ENCODE data around the gene SMYD3.

Gene SMYD3

DNA sequence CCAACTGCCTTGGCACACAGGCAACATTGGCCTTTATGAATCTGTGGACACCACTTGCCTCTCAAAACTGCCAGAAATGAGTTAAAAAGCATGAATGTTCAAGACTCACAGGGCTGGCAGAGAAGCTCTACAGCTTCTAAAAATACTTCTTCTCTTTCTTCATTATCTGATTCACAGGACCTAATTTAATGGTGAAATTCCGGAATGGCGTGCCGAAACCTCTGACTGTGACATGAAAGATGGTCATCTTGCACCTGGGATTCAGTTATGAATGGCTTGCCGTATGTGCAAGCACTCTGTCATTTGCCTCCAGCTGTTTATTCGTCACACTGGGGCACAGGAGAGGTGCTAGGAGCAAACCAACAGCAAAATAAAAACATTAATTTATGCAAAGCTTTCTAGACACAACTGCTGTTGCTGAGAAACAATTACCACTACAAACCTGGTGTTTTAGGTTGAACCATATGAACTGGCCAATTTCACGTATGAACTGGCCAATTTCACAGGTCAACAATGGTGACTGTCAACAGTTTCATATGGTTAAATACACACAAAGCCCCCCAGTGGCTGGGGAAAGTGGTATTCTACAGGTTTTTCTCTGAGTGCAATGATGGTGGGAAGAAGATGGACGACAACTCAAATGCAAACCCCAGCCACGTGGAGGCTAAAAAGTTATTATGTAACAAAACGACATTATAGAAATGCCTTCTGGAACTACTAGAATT, 704.0 kb downstream of the SMYD3 start:
- H3K14ac ChIP-seq (ENCODE audit: low read length in 2 of 2) = no peak overlapping the region
- H3K27ac ChIP-seq (ENCODE audit: low read length, poor library complexity, severe bottlenecking) = no peak overlapping the region
- H4K91ac ChIP-seq (ENCODE audit: low read length) = no peak overlapping the region
- H3K27me3 ChIP-seq (ENCODE audit: control insufficient read depth in 1 of 2, insufficient read depth in 1 of 2, low read length in 2 of 2) = no peaks in the 10 kb centered on the region
- no peak overlapping the region for H3K4me2 ChIP-seq (ENCODE audit: low read length, poor library complexity, severe bottlenecking)
- H2AK5ac ChIP-seq (ENCODE audit: low read length, severe bottlenecking) = no peak overlapping the region
- H2BK15ac ChIP-seq (ENCODE audit: low read depth, poor library complexity, severe bottlenecking) = no peak overlapping the region
- no peaks in the 10 kb centered on the region for H3K36me3 ChIP-seq (ENCODE audit: control insufficient read depth in 1 of 2, insufficient read depth in 2 of 2, low read depth in 1 of 2, low read length in 2 of 2)
- no peak overlapping the region for H3K4me3 ChIP-seq (ENCODE audit: insufficient read depth in 1 of 2, low read depth in 1 of 2, low read length in 2 of 2)
- H3K4ac ChIP-seq (ENCODE audit: low read depth in 1 of 2, low read length in 2 of 2) = no peak overlapping the region
- H3K9me3 ChIP-seq (ENCODE audit: control insufficient read depth, low read length) = no peaks in the 10 kb centered on the region
- DNase-seq = no peak
- no peak overlapping the region for H2AFZ ChIP-seq (ENCODE audit: low read depth, low read length)
- H3K18ac ChIP-seq (ENCODE audit: low read depth in 1 of 2, low read length in 2 of 2) = no peak overlapping the region
- H2BK12ac ChIP-seq (ENCODE audit: low read length in 2 of 2) = no peak overlapping the region
- H3K79me1 ChIP-seq (replicated peaks; ENCODE audit: low read length, poor library complexity, severe bottlenecking) = no peaks in the 10 kb centered on the region
- H2BK5ac ChIP-seq (ENCODE audit: low read depth, low read length, poor library complexity, severe bottlenecking) = no peak overlapping the region
- H3K9ac ChIP-seq (ENCODE audit: low read length) = no peak overlapping the region
- H3K23ac ChIP-seq (ENCODE audit: low read length in 2 of 2) = no peak overlapping the region
- H2BK120ac ChIP-seq (ENCODE audit: low read depth, low read length) = no peak overlapping the region
- 93% methylated on average over 7 of the region's 9 CpGs for WGBS
- peaks cover under 1% of the 10 kb centered on the region for H3K4me1 ChIP-seq (ENCODE audit: control insufficient read depth, insufficient read depth, low read depth, low read length)
- H4K8ac ChIP-seq (ENCODE audit: low read length) = no peak overlapping the region

DNA sequence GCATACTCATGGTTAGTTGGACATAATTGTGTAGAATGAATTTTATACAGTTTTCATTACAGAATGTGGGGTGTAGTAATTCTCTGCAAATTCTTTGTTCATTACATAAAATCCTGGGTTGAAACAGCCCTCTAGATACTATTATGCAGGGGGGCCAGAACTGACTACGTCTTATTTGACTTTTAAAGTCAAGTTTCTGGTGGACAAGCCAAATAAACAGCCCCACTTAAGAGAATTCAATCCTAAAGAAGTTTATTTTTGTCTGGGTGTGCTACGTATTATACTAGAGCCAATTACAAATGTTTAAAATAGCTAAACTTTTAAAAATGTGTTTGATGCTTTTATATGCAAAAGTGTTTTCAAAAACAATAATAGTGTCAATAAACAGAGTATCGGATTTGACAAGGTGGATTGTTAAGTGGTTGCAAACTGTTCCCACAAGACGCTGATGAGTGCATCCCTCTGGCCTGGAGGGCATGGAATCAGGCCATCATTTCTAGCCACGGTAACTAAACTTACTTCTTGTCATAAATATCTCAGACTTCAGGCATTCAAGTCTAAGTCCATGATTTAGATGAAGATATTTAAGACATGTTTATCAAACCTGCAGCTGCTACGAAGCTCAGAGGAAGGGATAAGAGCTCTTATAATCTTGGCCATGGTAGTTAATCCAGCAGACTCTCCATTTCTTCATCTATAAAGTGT, 706.0 kb downstream of the SMYD3 start:
- Histone ChIP-seq H3K4me2 (ENCODE audit: low read length, poor library complexity, severe bottlenecking) (no peak overlapping the region), H4K8ac (ENCODE audit: low read length) (no peak overlapping the region), H3K36me3 (ENCODE audit: control insufficient read depth in 1 of 2, insufficient read depth in 2 of 2, low read depth in 1 of 2, low read length in 2 of 2) (peaks cover 0 to 3% of the 10 kb centered on the region in 2 experiments), H3K27ac (ENCODE audit: low read length, poor library complexity, severe bottlenecking) (no peak overlapping the region), H3K18ac (ENCODE audit: low read depth in 1 of 2, low read length in 2 of 2) (no peak overlapping the region), H3K23ac (ENCODE audit: low read length in 2 of 2) (no peak overlapping the region), H3K9me3 (ENCODE audit: control insufficient read depth, low read length) (no peaks in the 10 kb centered on the region), H3K27me3 (ENCODE audit: control insufficient read depth in 1 of 2, insufficient read depth in 1 of 2, low read length in 2 of 2) (no peaks in the 10 kb centered on the region), H3K4me1 (ENCODE audit: control insufficient read depth, insufficient read depth, low read depth, low read length) (peaks cover 2% of the 10 kb centered on the region), H2AK5ac (ENCODE audit: low read length, severe bottlenecking) (no peak overlapping the region), H2AFZ (ENCODE audit: low read depth, low read length) (no peak overlapping the region), H3K4ac (ENCODE audit: low read depth in 1 of 2, low read length in 2 of 2) (no peak overlapping the region), H3K79me1 (replicated peaks; ENCODE audit: low read length, poor library complexity, severe bottlenecking) (no peaks in the 10 kb centered on the region), H3K9ac (ENCODE audit: low read length) (no peak overlapping the region), H4K91ac (ENCODE audit: low read length) (no peak overlapping the region), H2BK15ac (ENCODE audit: low read depth, poor library complexity, severe bottlenecking) (no peak overlapping the region), H2BK120ac (ENCODE audit: low read depth, low read length) (no peak overlapping the region), H3K4me3 (ENCODE audit: insufficient read depth in 1 of 2, low read depth in 1 of 2, low read length in 2 of 2) (no peak overlapping the region), H2BK5ac (ENCODE audit: low read depth, low read length, poor library complexity, severe bottlenecking) (no peak overlapping the region), H3K14ac (ENCODE audit: low read length in 2 of 2) (no peak overlapping the region), H2BK12ac (ENCODE audit: low read length in 2 of 2) (no peak overlapping the region)
- DNase-seq = no peak
- 79% methylated on average over 3 of the region's 6 CpGs for WGBS

DNA sequence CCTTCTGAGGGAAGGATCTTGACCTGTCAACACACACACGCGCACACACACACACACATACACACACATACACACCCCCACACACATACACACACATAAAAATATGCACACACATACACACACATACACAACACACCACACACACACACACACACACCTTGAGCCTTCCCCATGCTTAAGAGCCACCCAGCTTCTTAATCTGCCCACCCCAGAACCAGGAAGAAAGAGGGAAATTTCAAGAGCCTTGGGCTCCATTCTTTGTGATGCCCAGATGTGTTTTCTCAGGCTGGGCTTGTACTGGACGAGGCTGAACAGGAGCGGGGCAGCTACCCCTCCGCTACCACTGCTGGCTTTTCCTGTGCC, 708.7 kb downstream of the SMYD3 start:
- no peak overlapping the region for H4K91ac ChIP-seq (ENCODE audit: low read length)
- WGBS = 53% methylated on average over 5 of the region's 5 CpGs
- no peak overlapping the region for H3K27ac ChIP-seq (ENCODE audit: low read length, poor library complexity, severe bottlenecking)
- peaks cover 2% of the 10 kb centered on the region for H3K4me1 ChIP-seq (ENCODE audit: control insufficient read depth, insufficient read depth, low read depth, low read length)
- H3K14ac ChIP-seq (ENCODE audit: low read length in 2 of 2) = no peak overlapping the region
- no peaks in the 10 kb centered on the region for H3K9me3 ChIP-seq (ENCODE audit: control insufficient read depth, low read length)
- no peak overlapping the region for H2AFZ ChIP-seq (ENCODE audit: low read depth, low read length)
- H2AK5ac ChIP-seq (ENCODE audit: low read length, severe bottlenecking) = no peak overlapping the region
- no peak overlapping the region for H2BK15ac ChIP-seq (ENCODE audit: low read depth, poor library complexity, severe bottlenecking)
- H2BK120ac ChIP-seq (ENCODE audit: low read depth, low read length) = no peak overlapping the region
- no peak overlapping the region for H4K8ac ChIP-seq (ENCODE audit: low read length)
- H3K4ac ChIP-seq (ENCODE audit: low read depth in 1 of 2, low read length in 2 of 2) = no peak overlapping the region
- no peak overlapping the region for H3K18ac ChIP-seq (ENCODE audit: low read depth in 1 of 2, low read length in 2 of 2)
- DNase-seq = no peak
- no peak overlapping the region for H2BK12ac ChIP-seq (ENCODE audit: low read length in 2 of 2)
- no peak overlapping the region for H3K9ac ChIP-seq (ENCODE audit: low read length)
- no peaks in the 10 kb centered on the region for H3K27me3 ChIP-seq (ENCODE audit: control insufficient read depth in 1 of 2, insufficient read depth in 1 of 2, low read length in 2 of 2)
- H3K23ac ChIP-seq (ENCODE audit: low read length in 2 of 2) = no peak overlapping the region
- H3K36me3 ChIP-seq (ENCODE audit: control insufficient read depth in 1 of 2, insufficient read depth in 2 of 2, low read depth in 1 of 2, low read length in 2 of 2) = peaks cover 0 to 3% of the 10 kb centered on the region in 2 experiments
- H2BK5ac ChIP-seq (ENCODE audit: low read depth, low read length, poor library complexity, severe bottlenecking) = no peak overlapping the region
- H3K4me3 ChIP-seq (ENCODE audit: insufficient read depth in 1 of 2, low read depth in 1 of 2, low read length in 2 of 2) = no peak overlapping the region
- no peaks in the 10 kb centered on the region for H3K79me1 ChIP-seq (replicated peaks; ENCODE audit: low read length, poor library complexity, severe bottlenecking)
- no peak overlapping the region for H3K4me2 ChIP-seq (ENCODE audit: low read length, poor library complexity, severe bottlenecking)

DNA sequence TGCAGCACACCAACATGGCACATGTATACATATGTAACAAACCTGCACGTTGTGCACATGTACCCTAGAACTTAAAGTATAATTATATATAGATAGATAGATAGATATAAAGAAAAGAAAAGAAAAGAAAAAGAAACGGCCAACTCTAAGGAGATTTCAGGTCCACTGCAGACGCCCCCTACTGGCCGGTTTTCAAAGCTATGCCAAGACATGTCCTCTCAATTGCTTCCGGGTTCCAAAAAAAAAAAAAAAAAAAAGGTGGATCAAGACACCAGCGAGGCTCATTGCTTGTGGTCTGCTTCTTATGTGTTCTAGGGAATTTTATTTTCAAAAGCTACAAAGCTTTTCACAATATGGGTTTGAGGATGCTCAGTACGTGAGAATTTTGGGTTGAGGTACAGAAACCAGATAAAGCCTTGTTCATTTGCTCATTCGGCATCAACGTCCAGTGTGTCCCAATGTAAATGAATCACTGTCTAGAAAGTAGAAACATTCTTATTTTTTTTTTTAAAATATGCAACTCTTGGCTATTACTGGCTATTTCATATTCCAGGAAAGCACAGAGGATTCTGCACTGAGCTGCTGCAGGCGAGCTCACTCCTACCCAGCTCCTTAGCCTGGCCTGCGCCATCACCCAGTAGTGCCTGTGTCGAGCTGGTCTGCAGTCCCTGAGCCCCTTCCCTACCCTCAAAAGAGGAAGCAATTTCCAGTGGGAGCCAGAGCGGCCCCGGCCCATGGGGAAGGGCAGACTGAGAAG, 709.3 kb downstream of the SMYD3 start:
- Histone ChIP-seq H3K4ac (ENCODE audit: low read depth in 1 of 2, low read length in 2 of 2) (no peak overlapping the region), H2BK15ac (ENCODE audit: low read depth, poor library complexity, severe bottlenecking) (no peak overlapping the region), H3K4me3 (ENCODE audit: insufficient read depth in 1 of 2, low read depth in 1 of 2, low read length in 2 of 2) (no peak overlapping the region), H3K4me2 (ENCODE audit: low read length, poor library complexity, severe bottlenecking) (no peak overlapping the region), H3K18ac (ENCODE audit: low read depth in 1 of 2, low read length in 2 of 2) (no peak overlapping the region), H3K4me1 (ENCODE audit: control insufficient read depth, insufficient read depth, low read depth, low read length) (peaks cover 2% of the 10 kb centered on the region), H3K79me1 (replicated peaks; ENCODE audit: low read length, poor library complexity, severe bottlenecking) (no peaks in the 10 kb centered on the region), H3K27me3 (ENCODE audit: control insufficient read depth in 1 of 2, insufficient read depth in 1 of 2, low read length in 2 of 2) (no peaks in the 10 kb centered on the region), H3K23ac (ENCODE audit: low read length in 2 of 2) (no peak overlapping the region), H2BK5ac (ENCODE audit: low read depth, low read length, poor library complexity, severe bottlenecking) (no peak overlapping the region), H3K9ac (ENCODE audit: low read length) (no peak overlapping the region), H4K8ac (ENCODE audit: low read length) (no peak overlapping the region), H2BK120ac (ENCODE audit: low read depth, low read length) (no peak overlapping the region), H3K14ac (ENCODE audit: low read length in 2 of 2) (no peak overlapping the region), H3K9me3 (ENCODE audit: control insufficient read depth, low read length) (no peaks in the 10 kb centered on the region), H4K91ac (ENCODE audit: low read length) (no peak overlapping the region), H2BK12ac (ENCODE audit: low read length in 2 of 2) (no peak overlapping the region), H3K36me3 (ENCODE audit: control insufficient read depth in 1 of 2, insufficient read depth in 2 of 2, low read depth in 1 of 2, low read length in 2 of 2) (peaks cover 0 to 3% of the 10 kb centered on the region in 2 experiments), H2AK5ac (ENCODE audit: low read length, severe bottlenecking) (no peak overlapping the region), H3K27ac (ENCODE audit: low read length, poor library complexity, severe bottlenecking) (no peak overlapping the region), H2AFZ (ENCODE audit: low read depth, low read length) (no peak overlapping the region)
- DNase-seq = no peak
- WGBS = 77% methylated on average over 9 of the region's 14 CpGs
